Stomach (tissue), 9 donors: ENCODE measurements around the gene OGFR. TPM values are rescaled to one million over a fixed set of nuclear protein-coding genes. Genes with fewer than 3 reads are reported as not detected.
A peak's percentile ranks its signal among the peaks of the same experiment; 100 is the strongest.

ENCODE experiments used
- DNase-seq, 2 donors: peaks; one replicate each; pipeline versions ENCODE4 v3.0.0 to v3.0.0-alpha.2; 2013 to 2019
- H3K27ac ChIP-seq, 5 donors: fragments of 200-600 bp in 4 of 5; sonication (generic) in 4 of 5; one replicate each; pipeline ENCODE4 v1.5.1; 2013 to 2019; ENCODE audit warnings: mild to moderate bottlenecking in 1 of 5, moderate library complexity in 1 of 5
- H3K27me3 ChIP-seq, 3 donors: fragments of 200-600 bp; sonication (generic); one replicate each; pipeline ENCODE4 v1.5.1; 2017 to 2019; ENCODE audit warnings: mixed run types in 1 of 3
- H3K36me3 ChIP-seq, 4 donors: fragments of 200-600 bp; sonication (generic); 1 replicate in 3 of 4; 2 replicates in 1 of 4; pipeline ENCODE4 v1.5.1; 2016 to 2019
- H3K4me1 ChIP-seq, 4 donors: fragments of 200-600 bp; sonication (generic); one replicate each; pipeline ENCODE4 v1.5.1; 2016 to 2019
- H3K4me3 ChIP-seq, 4 donors: fragments of 200-600 bp; sonication (generic) in 3 of 4; one replicate each; pipeline ENCODE4 v1.5.1; 2016 to 2019; ENCODE audit warnings: mild to moderate bottlenecking in 1 of 4
- H3K9me3 ChIP-seq, 4 donors: fragments of 200-600 bp; sonication (generic); one replicate each; pipeline ENCODE4 v1.5.1; 2016 to 2019
- CTCF ChIP-seq, 7 experiments: fragments of 450-650 bp in 4 of 7; fragments of 200-600 bp in 3 of 7; sonication (generic) in 3 of 7; IDR thresholded peaks; one replicate each; pipeline ENCODE4 v1.5.1; 2016 to 2019; ENCODE audit warnings: antibody characterized with exemption in 7 of 7, control low read depth in 2 of 7, mild to moderate bottlenecking in 1 of 7
- EP300 ChIP-seq: sonication (generic); formaldehyde crosslinking; IDR thresholded peaks from one replicate; pipeline ENCODE4 v1.6.1; 2017; ENCODE audit warnings: antibody characterized with exemption
- POLR2A ChIP-seq, 4 donors: fragments of 450-650 bp; IDR thresholded peaks; one replicate each; pipeline ENCODE4 v1.6.1; 2016; ENCODE audit warnings: antibody characterized with exemption in 4 of 4, control low read depth in 2 of 4, mild to moderate bottlenecking in 1 of 4, moderate library complexity in 1 of 4
- POLR2AphosphoS5 ChIP-seq, 3 donors: sonication (generic); formaldehyde crosslinking; IDR thresholded peaks; one replicate each; pipeline ENCODE4 v1.6.1; 2016; ENCODE audit warnings: antibody characterized with exemption in 3 of 3
- WGBS, 5 donors: extraction: QIAGEN DNeasy Blood & Tissue Kit in 3 of 5; methylation state at CpG; one replicate each; pipeline versions ENCODE4 v1.1.5 to v1.1.7; 2013 to 2018; 5-methylcytosine and 5-hydroxymethylcytosine counted together
- intact Hi-C: fragments of 100-400 bp; cut with DNase I; formaldehyde crosslinking; loops from one replicate; pipeline ENCODE4 v1.15.1; 2023; ENCODE audit warnings: low total_unique reads
- polyA plus RNA-seq, 3 donors: library from polyadenylated mRNA; stranded (reverse); fragments of 200-250 nt; gene quantifications; one replicate each; pipeline ENCODE4 v1.2.3, GENCODE V29; 2013
- total RNA-seq, 5 donors: library from RNA; depleted of rRNA; stranded (reverse); fragments of >200 nt; gene quantifications; one replicate each; pipeline versions ENCODE4 v1.1.0 to v1.2.3, GENCODE V29; 2014 to 2016
- donor health status: healthy with polysubstance abuse.
- donor health status: Bipolar disorder and iron deficiency.
- donor health status: healthy.

Gene OGFR
- total and polyA plus RNA-seq, 8 donors, result 20.1 to 75.3 (median 42.3) TPM

- intact Hi-C loops, result no loop called here
- Histone ChIP-seq H3K4me3 (peak overlapping the region in 2 of 4 donors; percentile 12 to 17), H3K4me1 (peaks cover 12 to 31% (median 15%) of the 10 kb centered on the region in 4 donors), H3K27me3 (peaks cover 0 to 40% (median 0%) of the 10 kb centered on the region in 3 donors), H3K36me3 (no peaks in the 10 kb centered on the region), H3K9me3 (no peaks in the 10 kb centered on the region), H3K27ac (peak overlapping the region; percentile 60 to 79 (median 70))
- WGBS, 5 donors, result 84 to 90% (median 87%) methylated on average over 17 to 24 of the region's 24 CpGs
- DNase-seq, result no peak
- no peak for TF ChIP-seq POLR2AphosphoS5 (IDR thresholded peaks at IDR 0.05)
- TF ChIP-seq EP300, result no peak
- TF ChIP-seq CTCF (IDR thresholded peaks at IDR 0.05), result no peak
- TF ChIP-seq POLR2A (IDR thresholded peaks at IDR 0.05), result no peak
Measured at GRCh38 chr20:62776035-62776691, 28.5 kb upstream of the OGFR start.

GRCh38 chr20:62776692-62777527, 27.7 kb upstream of the OGFR start:
- Histone ChIP-seq H3K27me3 (peaks cover 0 to 35% (median 0%) of the 10 kb centered on the region in 3 donors), H3K9me3 (no peaks in the 10 kb centered on the region), H3K27ac (peak overlapping the region; percentile 60 to 79 (median 70)), H3K4me1 (peaks cover 12 to 31% (median 15%) of the 10 kb centered on the region in 4 donors), H3K36me3 (no peaks in the 10 kb centered on the region), H3K4me3 (peak overlapping the region in 2 of 4 donors; percentile 12 to 17)
- no peak for TF ChIP-seq POLR2A (IDR thresholded peaks at IDR 0.05)
- no peak for TF ChIP-seq EP300
- no peak for TF ChIP-seq CTCF (IDR thresholded peaks at IDR 0.05)
- peak in 1 of 3 donors; percentile 42 for TF ChIP-seq POLR2AphosphoS5 (IDR thresholded peaks at IDR 0.05)
- WGBS, 5 donors, result 58 to 68% (median 63%) methylated on average over 12 to 14 of the region's 14 CpGs
- peak; percentile 60 for DNase-seq
- intact Hi-C loops, result no loop called here

GRCh38 chr20:62777528-62777830, 27.2 kb upstream of the OGFR start:
- peaks cover 12 to 27% (median 15%) of the 10 kb centered on the region in 4 donors for H3K4me1 ChIP-seq
- no peaks in the 10 kb centered on the region for H3K9me3 ChIP-seq
- intact Hi-C loops, result no loop called here
- WGBS, 5 donors, result 89 to 96% (median 93%) methylated on average over 8 of the region's 8 CpGs
- H3K27ac ChIP-seq, result peak overlapping the region in 1 of 5 donors; percentile 79
- H3K27me3 ChIP-seq, result peaks cover 0 to 33% (median 0%) of the 10 kb centered on the region in 3 donors
- TF ChIP-seq POLR2AphosphoS5 (IDR thresholded peaks at IDR 0.05), result no peak
- no peak for TF ChIP-seq POLR2A (IDR thresholded peaks at IDR 0.05)
- no peak for TF ChIP-seq EP300
- no peak for TF ChIP-seq CTCF (IDR thresholded peaks at IDR 0.05)
- DNase-seq, result no peak
- H3K4me3 ChIP-seq, result no peak overlapping the region
- H3K36me3 ChIP-seq, result no peaks in the 10 kb centered on the region

- no peak overlapping the region for H3K4me3 ChIP-seq
- H3K36me3 ChIP-seq, result no peaks in the 10 kb centered on the region
- TF ChIP-seq CTCF (IDR thresholded peaks at IDR 0.05) (no peak), POLR2AphosphoS5 (IDR thresholded peaks at IDR 0.05) (no peak), POLR2A (IDR thresholded peaks at IDR 0.05) (no peak), EP300 (no peak)
- H3K9me3 ChIP-seq, result no peaks in the 10 kb centered on the region
- DNase-seq, result no peak
- 84 to 97% (median 89%) methylated on average over 3 to 9 of the region's 9 CpGs for WGBS, 5 donors
- intact Hi-C loops, result no loop called here
- H3K4me1 ChIP-seq, result peaks cover 9 to 26% (median 11%) of the 10 kb centered on the region in 4 donors
- no peak overlapping the region for H3K27ac ChIP-seq
- peaks cover 0 to 33% (median 0%) of the 10 kb centered on the region in 3 donors for H3K27me3 ChIP-seq
Measured at GRCh38 chr20:62778058-62778457, 26.6 kb upstream of the OGFR start.
